HEK293T (cell line): ENCODE measurements around the gene AMN1.

Source experiments
- FOXK2 ChIP-seq: fragments of 450-650 bp; IDR thresholded peaks from 2 replicates; pipeline ENCODE4 v1.6.1; 2016; ENCODE audit warnings: mild to moderate bottlenecking
- FOXM1 ChIP-seq: fragments of 450-650 bp; IDR thresholded peaks from 2 replicates; pipeline ENCODE4 v1.6.1; 2017; ENCODE audit warnings: mild to moderate bottlenecking, borderline replicate concordance
- SP1 ChIP-seq: fragments of 450-650 bp; IDR thresholded peaks from 2 replicates; pipeline ENCODE4 v1.6.1; 2017
- SUZ12 ChIP-seq: fragments of 450-650 bp; IDR thresholded peaks from 2 replicates; pipeline ENCODE4 v1.6.1; 2016; ENCODE audit warnings: mild to moderate bottlenecking
- TARDBP ChIP-seq: fragments of 450-650 bp; IDR thresholded peaks from 2 replicates; pipeline ENCODE4 v1.6.1; 2016
- ZNF384 ChIP-seq: fragments of 450-650 bp; IDR thresholded peaks from 2 replicates; pipeline ENCODE4 v1.6.1; 2016

DNA sequence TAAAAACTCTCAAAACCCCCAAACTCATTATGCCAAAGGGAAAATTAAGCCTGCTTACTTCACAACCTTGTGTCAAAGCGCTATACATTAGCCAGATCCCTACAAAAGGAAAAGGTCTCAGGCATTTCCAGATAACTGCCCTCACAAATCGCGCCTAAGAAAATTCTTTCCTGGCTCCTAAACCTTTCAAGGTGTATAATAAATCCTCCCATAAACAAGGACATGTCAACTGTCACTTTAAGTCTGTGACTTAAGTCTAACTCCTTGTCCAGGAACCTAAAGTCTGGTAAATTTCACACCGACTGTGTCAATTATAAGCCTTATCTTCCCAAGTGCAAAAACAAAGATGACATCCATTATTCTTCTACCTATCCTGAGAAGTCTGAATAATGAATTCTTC lies 73.6 kb downstream of the AMN1 start:
- TF ChIP-seq SUZ12 (no peak), FOXM1 (no peak), TARDBP (no peak), ZNF384 (no peak), FOXK2 (no peak), SP1 (no peak)
